ENCODE data around the gene ZBTB7A. TPM values are rescaled to one million over a fixed set of nuclear protein-coding genes. Genes with fewer than 3 reads are reported as not detected.

Gene ZBTB7A
- total RNA-seq, 2 experiments from 2014 or later = 46.6 TPM

DNA sequence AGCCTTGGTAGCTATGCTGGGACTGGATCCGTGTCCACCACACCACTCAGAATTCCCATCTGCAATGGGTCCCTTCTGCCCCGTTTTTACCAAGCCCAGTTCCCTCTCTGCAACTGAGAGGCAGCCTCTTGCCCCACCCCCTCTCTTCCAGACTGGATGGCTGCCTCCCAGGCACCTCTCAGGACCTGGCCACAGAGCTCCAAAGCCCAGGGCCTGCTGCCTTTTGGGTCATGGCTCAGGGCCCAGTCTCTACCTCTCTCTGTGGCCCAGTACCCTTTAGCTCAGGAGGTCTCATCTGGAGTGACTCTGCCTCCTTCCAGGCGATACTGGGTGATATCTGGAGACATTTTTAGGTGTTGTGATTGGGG, 10.3 kb upstream of the ZBTB7A start:
- TF ChIP-seq, protein P1, sequence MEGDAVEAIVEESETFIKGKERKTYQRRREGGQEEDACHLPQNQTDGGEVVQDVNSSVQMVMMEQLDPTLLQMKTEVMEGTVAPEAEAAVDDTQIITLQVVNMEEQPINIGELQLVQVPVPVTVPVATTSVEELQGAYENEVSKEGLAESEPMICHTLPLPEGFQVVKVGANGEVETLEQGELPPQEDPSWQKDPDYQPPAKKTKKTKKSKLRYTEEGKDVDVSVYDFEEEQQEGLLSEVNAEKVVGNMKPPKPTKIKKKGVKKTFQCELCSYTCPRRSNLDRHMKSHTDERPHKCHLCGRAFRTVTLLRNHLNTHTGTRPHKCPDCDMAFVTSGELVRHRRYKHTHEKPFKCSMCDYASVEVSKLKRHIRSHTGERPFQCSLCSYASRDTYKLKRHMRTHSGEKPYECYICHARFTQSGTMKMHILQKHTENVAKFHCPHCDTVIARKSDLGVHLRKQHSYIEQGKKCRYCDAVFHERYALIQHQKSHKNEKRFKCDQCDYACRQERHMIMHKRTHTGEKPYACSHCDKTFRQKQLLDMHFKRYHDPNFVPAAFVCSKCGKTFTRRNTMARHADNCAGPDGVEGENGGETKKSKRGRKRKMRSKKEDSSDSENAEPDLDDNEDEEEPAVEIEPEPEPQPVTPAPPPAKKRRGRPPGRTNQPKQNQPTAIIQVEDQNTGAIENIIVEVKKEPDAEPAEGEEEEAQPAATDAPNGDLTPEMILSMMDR (IDR thresholded peaks at IDR 0.05) = no peak
- Mint-ChIP-seq H3K27me3 (no peaks in the 10 kb centered on the region), H3K4me3 (no peak overlapping the region), H3K27ac (peak overlapping the region; percentile 84), H3K36me3 (ENCODE audit: low read depth) (no peaks in the 10 kb centered on the region), H3K4me1 (ENCODE audit: low read depth) (peaks cover 34% of the 10 kb centered on the region), H3K9me3 (no peaks in the 10 kb centered on the region)
- CTCF ChIA-PET = interaction anchor here (1.4 kb wide), 1 partner anchor 64 kb away, joined by 4 read pairs; no protein-coding TSS in a partner anchor
- POLR2A ChIA-PET = interaction anchor here (1.0 kb wide), 1 partner anchor 12 kb away, joined by 3 read pairs; no protein-coding TSS in a partner anchor
- ATAC-seq = no peak
- DNase-seq = no peak
- intact Hi-C loops (cut with micrococcal nuclease) = no loop called here

DNA sequence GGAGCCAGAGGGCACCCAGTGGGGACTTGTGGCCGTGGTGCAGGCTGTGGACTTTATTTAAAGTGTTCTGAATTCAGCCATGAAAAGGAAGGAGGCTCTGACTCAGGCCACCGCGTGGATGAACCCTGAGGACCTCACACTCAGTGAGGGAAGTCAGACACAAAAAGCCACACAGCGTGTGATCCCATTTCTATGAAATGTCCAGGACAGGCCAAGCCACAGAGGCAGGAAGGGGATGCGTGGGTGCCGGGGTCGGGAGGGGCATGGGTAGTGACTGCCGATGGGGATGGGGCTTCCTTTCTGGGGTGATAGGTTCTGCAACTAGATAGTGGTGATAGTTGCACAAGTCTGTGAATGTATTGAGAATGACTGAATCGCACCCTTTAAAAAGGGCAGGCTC, 8.7 kb upstream of the ZBTB7A start:
- TF ChIP-seq, protein P1 (IDR thresholded peaks at IDR 0.05) = no peak
- no peaks in the 10 kb centered on the region for H3K9me3 Mint-ChIP-seq
- no peaks in the 10 kb centered on the region for H3K27me3 Mint-ChIP-seq
- H3K4me1 Mint-ChIP-seq (ENCODE audit: low read depth) = peaks cover 32% of the 10 kb centered on the region
- no peaks in the 10 kb centered on the region for H3K36me3 Mint-ChIP-seq (ENCODE audit: low read depth)
- peak overlapping the region; percentile 77 for H3K27ac Mint-ChIP-seq
- POLR2A ChIA-PET = no interaction called here
- DNase-seq = peak; percentile 84
- ATAC-seq = peak; percentile 77
- H3K4me3 Mint-ChIP-seq = no peak overlapping the region
- CTCF ChIA-PET = no interaction called here
- intact Hi-C loops (cut with micrococcal nuclease) = no loop called here

DNA sequence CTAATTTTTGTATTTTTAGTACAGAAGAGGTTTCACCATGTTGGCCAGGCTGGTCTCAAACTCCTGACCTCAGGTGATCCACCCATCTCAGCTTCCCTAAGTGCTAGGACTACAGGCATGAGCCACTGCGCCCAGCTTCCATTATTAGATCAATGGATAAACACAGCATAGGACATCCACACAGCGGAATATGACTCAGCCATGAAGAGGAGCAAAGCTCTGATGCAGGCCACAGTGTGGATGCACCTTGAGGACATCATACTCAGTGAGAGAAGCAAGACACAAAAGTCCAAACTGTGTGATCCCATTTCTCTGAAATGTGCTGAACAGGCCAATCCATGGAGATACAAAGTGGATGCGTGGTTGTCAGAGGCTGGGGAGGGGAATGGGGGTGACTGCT, 4.9 kb upstream of the ZBTB7A start:
- intact Hi-C loops (cut with micrococcal nuclease) = no loop called here
- Mint-ChIP-seq H3K27ac (no peak overlapping the region), H3K27me3 (no peaks in the 10 kb centered on the region), H3K4me3 (no peak overlapping the region), H3K36me3 (ENCODE audit: low read depth) (no peaks in the 10 kb centered on the region), H3K4me1 (ENCODE audit: low read depth) (peaks cover 30% of the 10 kb centered on the region), H3K9me3 (no peaks in the 10 kb centered on the region)
- DNase-seq (no peak), ATAC-seq (no peak)
- ChIA-PET CTCF (no interaction called here), POLR2A (no interaction called here)
- TF ChIP-seq, protein P1 (IDR thresholded peaks at IDR 0.05) = no peak

DNA sequence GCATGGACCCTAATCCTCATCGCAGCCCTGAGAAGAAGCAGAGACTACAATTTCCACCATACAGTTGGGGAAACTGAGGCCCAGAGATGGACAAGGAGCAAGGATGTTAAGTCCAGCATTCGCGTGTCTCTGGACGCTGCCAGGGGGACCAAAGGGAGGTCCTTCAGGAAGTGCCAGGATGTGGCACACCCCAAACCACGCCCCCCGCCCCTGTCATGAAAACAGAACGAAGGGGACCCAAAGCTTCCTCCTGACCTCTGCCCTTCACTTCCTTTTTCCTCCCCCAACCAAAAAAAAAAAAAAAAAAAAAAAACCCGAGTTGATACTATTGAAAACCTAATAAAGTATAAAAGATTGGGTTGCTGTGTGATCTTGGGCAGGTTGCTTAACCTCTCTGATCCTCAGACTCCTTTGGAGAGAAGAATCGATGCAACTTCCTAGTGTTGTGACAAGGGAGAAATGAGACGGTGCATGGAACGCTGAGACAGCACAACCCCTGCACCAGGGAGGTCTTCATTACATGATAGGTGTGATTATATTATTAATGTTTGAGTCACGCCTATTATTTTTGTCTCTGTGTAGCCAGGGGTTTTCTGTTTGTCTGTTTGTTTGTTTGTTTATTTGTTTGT, 2.7 kb upstream of the ZBTB7A start:
- intact Hi-C loops (cut with micrococcal nuclease) = no loop called here

More for the DNA sequence above, 2.7 kb upstream of the ZBTB7A start:
- Mint-ChIP-seq H3K4me3 (peak overlapping the region; percentile 76), H3K27me3 (no peaks in the 10 kb centered on the region), H3K4me1 (ENCODE audit: low read depth) (peaks cover 20% of the 10 kb centered on the region), H3K27ac (peak overlapping the region; percentile 75), H3K9me3 (no peaks in the 10 kb centered on the region), H3K36me3 (ENCODE audit: low read depth) (no peaks in the 10 kb centered on the region)
- ATAC-seq (no peak), DNase-seq (peak; percentile 87)
- ChIA-PET POLR2A (interaction anchor here (0.5 to 1.0 kb wide), 2 partner anchors 21 to 643 kb away, joined by 3 read pairs; no protein-coding TSS in a partner anchor), CTCF (no interaction called here)
- TF ChIP-seq, protein P1 (IDR thresholded peaks at IDR 0.05) = no peak

Measured in activated CD8-positive, alpha-beta T cell treated with anti-CD3 and anti-CD28 coated beads for 36 hours (primary cell).